AG09309 (cell line): ENCODE results near the gene CD244.
A peak's percentile ranks its signal among the peaks of the same experiment; 100 is the strongest.

Experiments used
- DNase-seq: peaks from one replicate; pipeline ENCODE4 v3.0.0-alpha.2; 2010; ENCODE audit warnings: low read depth
- H3K4me3 ChIP-seq: 2 replicates; pipeline ENCODE4 v1.5.1; 2011; ENCODE audit warnings: mild to moderate bottlenecking, low read depth, low read length, moderate library complexity; ENCODE audit not compliant: control insufficient read depth
- CTCF ChIP-seq: IDR thresholded peaks from 2 replicates; pipeline ENCODE4 v1.5.1; 2011; ENCODE audit warnings: mild to moderate bottlenecking, low read depth, low read length, inconsistent platforms; ENCODE audit not compliant: insufficient read depth, control insufficient read depth; ENCODE audit errors: missing control alignments

CD244 gene

GRCh38 chr1:160862203-160863060, at the start of gene CD244:
CD244 (minus strand) TSS chr1:160862887; CDS start chr1:160862677, 210 bp downstream.
- no peak for DNase-seq
- no peak for TF ChIP-seq CTCF
- H3K4me3 ChIP-seq: no peak within 1 kb of the TSS

- no peak for TF ChIP-seq CTCF
- no peak overlapping the region for H3K4me3 ChIP-seq
- no peak for DNase-seq
Measured at GRCh38 chr1:160911925-160912324, 49.2 kb upstream of the CD244 start.

- TF ChIP-seq CTCF: no peak
- no peak overlapping the region for H3K4me3 ChIP-seq
- DNase-seq: no peak
Measured at GRCh38 chr1:160911441-160911840, 48.8 kb upstream of the CD244 start.

GRCh38 chr1:160910170-160910750, 47.6 kb upstream of the CD244 start:
- no peak for TF ChIP-seq CTCF
- no peak overlapping the region for H3K4me3 ChIP-seq
- no peak for DNase-seq

- no peak for TF ChIP-seq CTCF
- peak; percentile 8 for DNase-seq
- H3K4me3 ChIP-seq: no peak overlapping the region
Measured at GRCh38 chr1:160907976-160908375, 45.3 kb upstream of the CD244 start.

- TF ChIP-seq CTCF: no peak
- no peak for DNase-seq
- no peak overlapping the region for H3K4me3 ChIP-seq
Measured at GRCh38 chr1:160905617-160905989, 42.9 kb upstream of the CD244 start.
